Skeletal muscle cell (primary cell): ENCODE measurements around the gene GGT6.

Experiments used
- DNase-seq: peaks from one replicate; pipeline ENCODE4 v3.0.0-alpha.2; 2010; ENCODE audit warnings: low read depth
- H3K4me3 ChIP-seq: 2 replicates; pipeline ENCODE4 v1.5.1; 2011; ENCODE audit warnings: low read depth, mild to moderate bottlenecking, control low read depth, low read length, moderate library complexity

The GGT6 gene

DNA sequence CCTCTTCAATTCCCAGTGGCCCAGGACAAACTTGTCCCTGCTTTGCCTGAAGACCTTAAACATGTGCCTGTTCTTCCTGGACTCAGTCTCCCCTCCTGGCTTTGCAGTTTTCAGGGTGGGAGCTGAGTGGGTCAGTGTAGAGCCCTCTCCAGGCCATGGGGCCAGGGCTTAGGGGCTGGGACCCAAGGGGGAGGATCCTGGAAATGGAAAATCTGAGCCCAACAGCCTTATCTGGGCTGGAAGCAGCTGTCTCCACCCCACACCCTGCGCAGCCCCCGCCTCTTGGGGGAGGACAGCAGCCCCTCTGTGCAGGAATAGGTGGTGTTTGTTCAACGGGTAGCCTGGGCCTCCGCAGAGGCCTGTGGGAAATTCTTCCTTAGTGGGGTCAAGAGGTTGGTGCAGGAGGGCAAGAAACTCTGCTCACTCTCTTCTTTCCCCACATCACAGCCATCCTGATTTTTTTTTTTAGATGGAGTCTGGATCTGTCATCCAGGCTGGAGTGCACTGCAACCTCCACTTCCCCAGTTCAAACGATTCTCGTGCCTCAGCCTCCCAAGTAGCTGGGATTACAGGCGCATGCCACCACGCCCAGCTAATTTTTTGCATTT is 17.1 kb upstream of the GGT6 start:
- no peak overlapping the region for H3K4me3 ChIP-seq
- no peak for DNase-seq

DNA sequence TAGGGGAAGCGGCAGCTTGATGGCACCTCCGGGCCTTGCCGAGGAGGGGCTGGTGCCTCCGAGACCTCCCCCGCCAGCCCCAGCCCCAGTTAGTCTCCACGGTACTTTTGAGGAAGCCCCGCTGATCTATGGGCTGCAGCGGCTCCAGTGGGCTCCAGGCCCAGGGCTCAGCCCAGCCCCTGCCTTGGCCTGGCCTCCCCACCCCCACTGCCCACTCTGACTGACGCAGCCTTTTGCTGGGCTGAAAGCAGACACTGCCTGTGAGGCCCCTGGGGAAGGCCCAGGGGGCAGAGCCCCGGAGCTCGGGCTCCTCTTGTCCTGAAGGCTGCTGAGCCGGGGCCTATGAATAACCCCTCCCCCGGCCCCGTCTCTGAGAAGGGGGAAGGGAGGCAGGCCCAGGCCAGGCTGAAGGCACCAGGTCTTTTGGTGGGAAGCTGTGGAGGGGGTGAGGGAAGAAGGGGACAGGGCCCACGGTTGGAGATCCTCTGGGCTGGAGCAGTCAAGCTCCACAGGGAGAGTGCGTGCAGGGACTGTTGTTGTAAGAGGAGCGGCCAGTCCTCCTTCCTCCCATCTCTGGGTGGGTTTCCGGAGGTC is 16.4 kb upstream of the GGT6 start:
- no peak for DNase-seq

DNA sequence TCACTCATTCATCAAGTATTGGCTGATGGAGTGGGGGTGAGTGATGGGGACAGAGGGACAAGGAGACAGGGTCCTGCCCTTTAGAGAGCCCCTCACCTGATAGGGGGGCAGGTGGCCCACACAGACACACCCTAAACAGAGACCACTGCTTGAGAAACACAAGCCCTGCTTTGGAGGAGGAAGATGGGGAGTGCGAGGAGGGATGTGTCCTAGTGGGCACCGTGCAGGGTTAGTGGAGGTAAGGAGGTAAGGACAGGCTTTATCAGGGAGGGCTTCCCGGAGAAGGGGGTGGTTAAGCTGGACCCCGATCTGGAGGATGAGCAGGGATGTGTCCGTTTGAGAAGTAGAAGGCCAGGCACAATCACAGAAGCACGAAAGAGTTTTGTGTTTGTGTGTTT is 15.8 kb upstream of the GGT6 start:
- no peak overlapping the region for H3K4me3 ChIP-seq
- DNase-seq: no peak

More for the DNA sequence above, 16.4 kb upstream of the GGT6 start:
- H3K4me3 ChIP-seq: no peak overlapping the region

DNA sequence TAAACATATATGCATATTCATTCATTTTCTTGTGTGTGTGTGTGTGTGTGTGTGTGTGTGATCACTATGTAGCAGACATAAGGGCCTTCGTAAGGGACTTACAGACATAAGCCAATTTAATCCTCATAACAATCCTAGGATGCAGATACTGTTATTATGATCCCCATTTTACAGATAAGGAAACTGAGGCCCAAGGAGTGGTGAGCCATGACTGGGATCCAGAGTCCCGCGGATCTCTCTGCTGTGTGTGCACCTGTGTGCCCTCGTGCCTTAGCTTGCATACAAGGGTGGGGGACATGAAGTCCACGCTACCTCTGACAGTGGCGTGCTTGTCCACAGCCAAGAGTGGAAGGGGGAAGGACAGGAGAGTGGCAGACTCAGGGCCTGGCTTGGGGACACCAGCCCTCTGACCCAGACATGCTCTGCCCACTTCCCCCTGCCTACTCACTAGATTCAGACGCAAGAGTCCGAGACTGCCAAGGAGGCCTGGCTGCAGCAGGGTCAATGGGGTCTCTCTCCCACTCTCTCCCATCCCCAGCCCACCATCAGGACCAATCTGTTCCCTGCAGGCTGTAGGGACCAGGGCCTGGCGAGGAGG is 14.2 kb upstream of the GGT6 start:
- H3K4me3 ChIP-seq: no peak overlapping the region
- no peak for DNase-seq

DNA sequence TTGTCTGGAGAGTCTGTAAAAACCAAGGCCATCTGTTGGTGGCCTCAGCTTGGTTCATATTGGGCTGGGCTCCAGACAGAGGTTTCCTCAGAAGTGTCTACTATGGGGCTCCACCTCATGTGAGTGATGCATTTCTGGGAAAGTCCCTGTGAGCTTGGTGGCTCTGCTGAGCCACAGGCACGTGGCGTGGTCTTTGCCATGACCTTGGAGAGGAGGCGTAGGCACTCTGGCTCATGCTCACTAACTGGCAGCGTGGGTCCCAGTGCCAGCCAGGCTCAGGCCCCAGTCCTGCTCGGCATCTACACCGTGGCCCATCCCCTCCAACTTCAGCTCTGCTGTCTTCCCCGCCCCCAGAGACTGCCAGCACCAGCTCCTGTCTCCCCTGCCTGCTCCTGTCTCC is 13.3 kb upstream of the GGT6 start:
- H3K4me3 ChIP-seq: no peak overlapping the region
- no peak for DNase-seq

DNA sequence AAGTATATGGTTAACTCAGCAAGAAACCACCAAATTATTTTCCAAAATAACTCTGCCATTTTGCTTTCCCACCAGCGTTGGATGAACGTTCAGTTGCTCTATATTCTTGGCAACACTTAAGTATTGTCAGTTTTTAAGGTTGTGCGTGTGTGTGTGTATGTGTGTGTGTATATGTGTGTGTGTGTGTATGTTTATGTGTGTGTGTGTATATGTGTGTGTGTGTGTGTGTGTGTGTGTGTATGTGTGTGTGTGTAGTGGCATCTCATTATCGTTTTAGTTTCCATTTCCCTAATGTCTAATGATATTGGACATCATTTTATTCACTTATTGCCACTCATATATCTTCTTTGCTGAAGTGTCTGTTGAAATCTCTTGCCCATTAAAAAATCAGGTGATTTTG is 12.7 kb upstream of the GGT6 start:
- no peak overlapping the region for H3K4me3 ChIP-seq
- no peak for DNase-seq

DNA sequence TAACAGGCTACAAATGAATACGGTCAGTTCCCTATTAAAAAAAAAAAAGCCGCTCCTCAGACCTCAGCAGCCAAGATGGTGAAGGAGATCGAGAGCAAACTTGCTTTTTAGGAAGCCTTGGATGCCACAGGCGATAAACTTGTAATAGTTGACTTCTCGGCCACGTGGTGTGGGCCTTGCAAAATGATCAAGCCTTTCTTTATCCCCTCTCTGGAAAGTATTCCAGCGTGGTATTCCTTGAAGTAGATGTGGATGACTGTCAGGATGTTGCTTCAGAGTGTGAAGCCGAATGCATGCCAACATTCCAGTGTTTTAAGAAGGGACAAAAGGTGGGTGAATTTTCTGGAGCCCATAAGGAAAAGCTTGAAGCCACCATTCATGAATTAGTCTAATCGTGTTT is 11.8 kb upstream of the GGT6 start:
- H3K4me3 ChIP-seq: no peak overlapping the region
- DNase-seq: no peak

DNA sequence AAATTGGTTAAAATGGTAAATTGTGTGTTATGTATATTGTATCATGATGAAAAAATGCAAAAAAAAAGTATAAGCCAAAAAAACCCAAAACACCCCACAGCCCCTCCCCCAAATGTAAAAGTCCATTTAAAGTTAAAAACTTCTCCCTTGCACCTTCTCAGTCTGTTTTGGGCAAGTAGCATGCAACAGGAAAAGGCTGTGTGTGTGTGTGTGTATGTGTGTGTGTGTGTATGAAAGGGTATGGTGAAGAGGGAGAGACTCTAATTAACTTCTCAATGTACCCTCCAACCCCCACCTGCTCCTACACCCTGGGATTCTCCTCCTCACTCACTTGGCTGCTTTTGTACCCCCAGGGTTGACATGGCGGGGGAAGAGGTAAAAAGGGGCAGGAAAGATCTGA is 9.2 kb upstream of the GGT6 start:
- no peak overlapping the region for H3K4me3 ChIP-seq
- no peak for DNase-seq

DNA sequence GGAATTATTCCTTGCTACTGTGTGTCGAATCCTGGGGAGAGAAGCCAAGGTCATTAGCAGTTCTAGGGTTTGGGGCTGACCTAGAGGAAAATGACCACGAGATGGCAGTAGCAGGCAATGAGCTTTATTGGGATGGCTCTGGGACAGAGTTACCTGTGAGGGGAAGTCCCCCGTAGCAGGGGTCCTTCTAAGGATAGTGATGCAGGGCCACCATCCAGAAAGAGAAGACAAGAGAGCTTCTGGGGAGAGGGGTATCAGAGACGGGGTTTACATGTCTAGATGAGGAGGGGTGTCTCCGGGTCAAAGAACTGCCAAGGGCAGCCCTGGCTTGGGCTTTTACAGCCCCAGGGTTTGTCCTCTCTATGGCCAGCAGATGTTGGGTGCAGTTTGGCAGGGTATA is 6.4 kb upstream of the GGT6 start:
- no peak overlapping the region for H3K4me3 ChIP-seq
- DNase-seq: no peak

DNA sequence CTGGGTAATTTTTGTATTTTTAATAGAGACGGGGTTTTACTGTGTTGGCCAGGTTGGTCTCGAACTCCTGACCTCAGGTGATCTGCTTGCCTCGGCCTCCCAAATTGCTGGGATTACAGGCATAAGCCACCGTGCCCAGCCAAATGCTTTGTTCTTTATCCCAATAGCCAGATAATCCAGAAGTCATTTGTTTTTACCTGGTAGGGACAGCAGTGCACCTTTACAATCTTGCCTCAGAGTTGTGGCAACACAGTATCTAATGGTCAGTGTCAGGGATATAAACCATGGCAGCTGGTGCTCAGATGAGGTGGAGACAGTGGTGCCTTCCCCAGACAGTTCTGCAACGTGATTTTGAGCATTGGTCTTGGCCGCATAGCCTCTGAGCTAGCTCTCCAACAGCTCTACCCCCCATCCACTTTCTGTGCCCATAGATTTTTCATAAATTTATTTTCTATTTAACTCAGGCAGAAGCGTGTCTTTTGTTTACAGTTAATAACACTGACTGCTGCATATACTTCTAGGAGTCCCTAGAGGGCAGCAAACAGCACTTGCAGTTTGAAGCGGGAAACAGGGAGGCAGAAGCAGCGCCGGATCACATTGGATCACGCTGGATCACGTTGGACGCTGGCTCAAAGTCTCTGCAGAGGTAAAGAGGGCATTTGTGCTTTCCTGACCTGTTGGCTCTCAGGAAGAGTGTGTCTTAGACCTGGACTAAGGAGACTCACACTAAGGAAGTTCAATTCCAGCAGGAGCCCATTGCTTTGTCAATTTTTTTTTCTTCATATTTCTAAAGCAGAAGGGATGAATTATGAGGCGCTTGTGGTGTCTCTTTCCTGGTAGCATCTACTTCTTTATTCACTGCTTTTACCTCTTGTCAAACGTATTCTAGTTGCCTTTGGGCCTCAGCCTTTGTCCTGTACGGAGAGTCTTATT is 5.1 kb upstream of the GGT6 start:
- peak; percentile 39 for DNase-seq

DNA sequence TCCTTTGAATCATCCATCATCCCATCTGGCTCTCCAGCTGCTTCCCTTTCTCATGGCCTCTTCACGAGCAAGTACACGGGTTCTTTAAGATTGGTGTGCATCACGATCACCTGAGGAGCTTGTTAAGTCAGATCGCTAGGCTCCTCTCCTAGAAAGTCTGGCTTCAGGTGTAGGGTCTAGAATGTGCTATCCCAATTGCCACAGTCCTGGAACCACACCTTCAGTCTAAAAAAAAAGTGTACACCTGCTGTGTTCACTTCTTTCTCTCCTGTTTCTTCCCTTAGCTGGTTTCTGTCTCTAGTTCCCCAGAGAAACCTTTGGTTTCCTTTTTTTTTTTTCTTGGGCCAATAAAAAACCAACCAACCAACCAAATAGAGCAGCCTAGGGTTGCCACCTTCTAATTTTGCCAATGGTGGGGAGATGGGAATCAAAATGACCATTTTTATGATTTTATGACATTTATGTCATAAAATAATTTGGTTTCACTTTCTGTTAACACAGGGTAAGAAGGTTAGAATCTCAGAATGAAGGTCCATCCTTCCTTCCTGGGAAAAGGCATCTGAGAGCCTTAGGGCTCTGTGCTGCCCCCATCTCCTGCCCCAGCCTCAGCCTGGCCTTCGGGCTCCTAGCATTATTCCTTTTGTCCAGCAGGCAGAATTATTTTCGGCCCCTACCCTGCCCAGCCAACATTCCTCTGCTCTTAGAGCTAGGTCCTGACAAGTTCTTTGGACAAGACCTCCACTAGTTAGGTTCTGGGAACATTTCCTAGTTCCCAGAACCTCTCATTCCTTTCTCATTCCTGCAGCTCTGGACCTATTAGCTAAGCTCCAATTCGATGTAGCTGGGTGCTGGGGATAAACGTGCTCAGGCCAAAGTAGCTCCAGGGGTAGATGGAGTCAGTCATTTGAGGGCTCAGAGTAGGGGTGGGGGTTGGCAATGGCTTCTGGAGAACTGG is 1.9 kb upstream of the GGT6 start:
- H3K4me3 ChIP-seq: no peak overlapping the region
- no peak for DNase-seq

More for the DNA sequence above, 5.1 kb upstream of the GGT6 start:
- no peak overlapping the region for H3K4me3 ChIP-seq

DNA sequence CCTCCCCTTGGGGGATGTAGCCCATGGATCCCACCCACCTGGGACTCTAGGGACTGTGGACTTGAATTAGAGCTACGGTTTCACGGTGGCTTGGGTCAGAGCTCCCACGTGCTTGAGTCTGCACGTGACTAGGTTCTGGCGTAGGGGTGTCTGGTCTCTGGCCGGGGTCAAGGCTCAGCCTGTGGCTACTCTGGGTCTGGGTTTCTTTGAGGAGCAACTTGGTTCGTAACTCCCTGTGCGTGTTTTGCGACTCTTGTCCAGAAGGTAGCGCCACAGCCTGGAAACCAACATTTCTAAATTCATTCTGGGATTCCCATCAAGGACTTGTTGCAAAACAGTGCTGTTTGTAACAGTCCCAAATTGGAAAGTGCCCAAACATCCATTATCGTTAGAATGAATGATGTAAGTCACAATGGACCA is 470 bp upstream of the GGT6 start:
- peak; percentile 27 for DNase-seq
- H3K4me3 ChIP-seq: no peak overlapping the region

DNA sequence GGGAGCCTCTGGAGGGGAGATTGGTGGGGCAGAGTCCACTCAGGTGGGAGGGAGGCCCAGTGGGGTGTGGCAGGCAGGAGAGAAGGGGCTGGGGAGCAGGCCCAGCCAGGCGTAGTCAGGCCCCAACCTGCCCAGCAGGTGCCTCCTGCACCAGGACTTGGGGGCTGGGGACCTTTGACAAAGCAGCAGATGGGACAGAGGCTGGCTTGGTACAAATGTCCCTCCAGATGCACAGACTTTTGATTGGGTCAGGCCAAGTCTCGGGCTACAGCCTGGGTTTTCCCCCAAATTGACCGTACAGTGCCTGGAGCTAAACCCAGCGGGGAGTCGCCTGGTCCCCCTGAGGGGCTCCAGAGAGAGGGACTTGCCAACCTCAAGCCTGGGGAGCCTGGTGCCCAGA is 411 bp downstream of the GGT6 start:
- no peak for DNase-seq
- H3K4me3 ChIP-seq: no peak overlapping the region

DNA sequence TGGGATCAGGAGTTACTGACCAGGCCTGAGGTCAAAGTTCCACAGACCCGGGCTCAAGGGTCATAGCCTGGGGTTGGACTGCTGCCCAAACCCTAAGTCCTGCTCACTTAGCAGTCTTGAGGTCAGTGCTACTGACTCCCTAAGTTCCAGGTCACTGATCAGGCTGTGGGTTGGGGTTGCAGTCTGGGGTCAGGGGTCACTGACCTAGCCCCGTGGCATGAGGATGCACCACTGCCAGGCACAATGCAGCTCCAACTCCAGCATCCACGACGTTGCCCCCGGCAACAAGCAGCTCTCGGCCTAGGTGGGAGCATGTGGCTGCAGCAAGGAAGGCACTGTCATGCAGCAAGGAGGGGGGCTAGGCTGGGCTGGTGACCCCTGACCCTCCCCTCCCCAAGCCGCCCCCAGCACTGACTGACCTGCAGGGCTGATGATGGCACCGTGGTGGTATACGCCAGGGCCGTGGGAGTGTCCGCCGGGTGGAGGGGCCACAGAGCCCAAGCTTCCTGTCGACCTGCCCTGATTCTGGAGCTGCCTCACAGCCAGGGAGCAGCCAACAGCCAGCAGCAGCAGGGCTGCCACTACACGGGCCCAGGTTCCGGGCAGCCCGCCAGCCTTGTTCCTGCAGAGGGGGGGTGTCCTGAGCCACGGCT is 1.1 kb downstream of the GGT6 start:
- H3K4me3 ChIP-seq: no peak overlapping the region
- DNase-seq: no peak

DNA sequence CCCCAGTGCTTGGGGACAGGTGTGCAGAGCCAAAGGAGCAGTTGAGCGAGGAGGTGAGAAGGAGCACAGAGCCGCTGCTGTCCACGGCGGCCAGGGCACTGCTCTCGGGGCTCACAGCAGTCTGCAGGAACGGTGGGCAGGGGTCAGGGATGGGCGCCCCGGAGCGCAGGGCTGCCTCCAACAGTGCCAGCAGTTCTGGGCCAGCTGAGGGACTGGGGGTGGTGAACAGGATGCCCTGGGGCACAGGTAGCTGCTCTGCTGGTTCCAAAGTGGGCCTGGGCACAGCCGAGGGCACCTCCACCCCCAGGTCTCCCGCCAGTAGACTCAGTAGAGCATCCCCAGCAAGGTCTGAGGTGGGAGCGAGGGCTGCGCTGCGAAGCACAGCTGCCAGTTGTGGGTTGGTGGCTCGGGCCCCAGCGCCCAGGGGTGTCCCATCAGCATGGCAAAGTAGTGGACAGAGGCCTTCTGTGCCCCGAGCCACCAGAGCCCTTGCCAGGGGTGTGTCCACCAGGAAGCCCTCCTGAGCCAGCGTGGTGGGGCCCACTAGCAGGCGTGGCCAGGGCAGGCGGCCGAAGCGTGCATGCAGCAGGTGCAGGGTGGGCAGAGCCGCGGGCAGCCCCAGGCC is 1.9 kb downstream of the GGT6 start:
- no peak overlapping the region for H3K4me3 ChIP-seq
- DNase-seq: no peak

DNA sequence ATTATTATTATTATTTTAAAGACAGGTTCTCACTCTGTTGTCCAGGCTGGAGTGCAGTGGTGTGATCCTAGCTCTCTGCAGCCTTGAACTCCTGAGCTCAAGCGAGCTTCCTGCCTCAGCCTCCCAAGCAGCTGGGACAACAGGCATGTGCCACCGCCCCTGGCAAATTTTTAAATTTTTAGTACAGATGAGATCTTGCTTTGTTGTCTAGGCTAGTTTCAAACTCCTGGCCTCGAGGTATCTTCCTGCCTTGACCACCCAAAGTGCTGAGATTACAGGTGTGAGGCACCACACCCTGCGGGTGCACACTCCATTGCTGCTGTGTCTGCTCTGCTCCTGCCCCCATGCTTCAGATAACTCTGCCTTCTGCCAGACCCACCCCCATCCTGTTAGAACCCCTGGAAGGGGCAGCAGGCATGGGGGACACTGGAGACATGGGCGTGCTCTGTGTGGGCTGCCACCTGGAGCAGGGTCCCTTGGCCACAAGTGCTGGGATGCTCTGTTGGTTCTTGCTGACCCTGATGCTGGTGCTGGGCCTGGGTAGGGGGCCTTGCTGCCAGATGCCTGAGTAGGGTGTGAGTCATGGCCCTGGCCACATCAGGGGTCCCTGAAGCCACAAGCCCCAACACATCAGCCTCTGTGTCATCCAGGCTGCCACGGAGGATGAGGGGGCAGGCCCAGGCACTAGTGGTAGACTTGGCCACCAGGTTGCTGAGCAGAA is 2.6 kb downstream of the GGT6 start:
- H3K4me3 ChIP-seq: no peak overlapping the region
- DNase-seq: no peak

DNA sequence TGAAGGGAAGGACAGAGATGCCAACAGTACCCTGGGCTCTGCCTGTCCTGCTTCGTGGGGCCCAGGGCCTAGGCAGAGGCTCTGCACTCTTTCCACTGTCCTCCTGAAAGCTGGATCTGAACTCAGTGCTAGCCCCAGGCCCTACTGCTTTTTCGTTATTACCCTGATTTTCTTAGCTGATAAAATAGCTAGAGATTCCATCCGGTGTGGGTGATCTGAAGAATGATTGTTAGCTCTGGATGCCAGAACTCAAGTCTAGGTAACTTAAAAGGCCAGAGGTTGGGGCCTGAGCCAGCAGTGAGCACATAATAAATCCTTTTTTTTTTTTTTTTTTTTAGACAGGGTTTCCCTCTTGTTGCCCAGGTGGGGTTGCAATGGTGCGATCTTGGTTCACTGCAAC is 3.4 kb downstream of the GGT6 start:
- no peak for DNase-seq

More for the DNA sequence above, 3.4 kb downstream of the GGT6 start:
- no peak overlapping the region for H3K4me3 ChIP-seq
